Activated B cell treated with CpG ODN at 0.5 μM for 24 hours (primary cell): Measurements from ENCODE around the gene DISC1. TPM values are rescaled to one million over a fixed set of nuclear protein-coding genes. Genes with fewer than 3 reads are reported as not detected.
"Not testable (repeated sequence)": the region's sequence is repeated elsewhere in the genome, so short reads cannot be mapped to it uniquely, and the experiment has no call there.

Experiments
- ATAC-seq: fragments of 200-7000 bp; cut with Tn5 transposase; one replicate; pipeline ENCODE4 v1.10.0; 2021; ENCODE audit warnings: low read depth, mild to moderate bottlenecking, moderate library complexity
- CTCF ChIA-PET: fragments of 350-600 bp; sonication (Branson Sonifier 250); formaldehyde crosslinking; loops from one replicate; lab custom pipeline; 2021; ENCODE audit warnings: antibody characterized with exemption; lab: Charles Lee
- POLR2A ChIA-PET: fragments of 350-600 bp; sonication (Branson Sonifier 250); formaldehyde crosslinking; loops from one replicate; lab custom pipeline; 2021; ENCODE audit warnings: antibody characterized with exemption; lab: Charles Lee
- DNase-seq: peaks from one replicate; pipeline ENCODE4 v3.0.0; 2022
- H3K27ac Mint-ChIP-seq: one replicate; pipeline ENCODE4 v1.8.0; 2020; ENCODE audit warnings: mixed read lengths
- H3K27me3 Mint-ChIP-seq: one replicate; pipeline ENCODE4 v1.8.0; 2021; ENCODE audit warnings: mixed read lengths
- H3K36me3 Mint-ChIP-seq: one replicate; pipeline ENCODE4 v1.8.0; 2021; ENCODE audit warnings: low read depth, mixed read lengths
- H3K4me1 Mint-ChIP-seq: one replicate; pipeline ENCODE4 v1.8.0; 2021; ENCODE audit warnings: mixed read lengths
- H3K4me3 Mint-ChIP-seq: one replicate; pipeline ENCODE4 v1.8.0; 2020; ENCODE audit warnings: mild to moderate bottlenecking, mixed read lengths
- H3K9me3 Mint-ChIP-seq: one replicate; pipeline ENCODE4 v1.8.0; 2020; ENCODE audit warnings: mixed read lengths
- intact Hi-C: fragments of 100-400 bp; cut with micrococcal nuclease; formaldehyde crosslinking; loops from one replicate; pipeline ENCODE4 v1.15.1; 2024
- total RNA-seq: library from RNA; stranded (reverse); gene quantifications from 2 replicates; pipeline ENCODE4 v1.2.3, GENCODE V29; 2022
- TF ChIP-seq, protein P1 (sequence below): fragments of 200-600 bp; IDR thresholded peaks from one replicate; pipeline ENCODE4 v1.8.0; 2022; ENCODE audit warnings: antibody characterized with exemption, mild to moderate bottlenecking

DISC1 gene
- total RNA-seq, 1 donor from 2014 or later = 2.4 TPM

DNA sequence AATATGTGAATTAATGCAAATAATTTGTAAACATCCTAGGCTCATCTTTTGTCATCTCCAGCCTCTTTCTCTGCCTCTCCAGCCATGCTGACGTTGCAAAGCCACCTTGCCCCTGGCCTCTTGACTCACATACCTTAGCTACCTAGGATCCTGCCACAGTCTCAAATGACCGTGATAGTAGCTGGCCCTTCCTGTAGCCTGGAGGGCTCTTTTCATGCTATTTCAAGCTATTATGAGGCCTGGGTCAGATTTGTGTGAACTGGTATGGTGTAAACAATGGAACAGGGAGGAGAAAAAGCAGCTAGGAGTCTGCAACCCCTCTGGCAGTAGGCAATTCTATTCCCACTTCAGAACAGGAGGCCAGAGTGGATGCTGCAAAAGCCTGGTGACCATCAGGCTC, 337.7 kb downstream of the DISC1 start:
- Mint-ChIP-seq H3K4me3 (no peak overlapping the region), H3K36me3 (peaks cover 6% of the 10 kb centered on the region), H3K4me1 (no peaks in the 10 kb centered on the region), H3K27ac (no peak overlapping the region), H3K27me3 (no peaks in the 10 kb centered on the region), H3K9me3 (no peaks in the 10 kb centered on the region)
- ChIA-PET POLR2A (no interaction called here), CTCF (no interaction called here)
- intact Hi-C loops = no loop called here
- DNase-seq (no peak), ATAC-seq (no peak)
- TF ChIP-seq, protein P1, sequence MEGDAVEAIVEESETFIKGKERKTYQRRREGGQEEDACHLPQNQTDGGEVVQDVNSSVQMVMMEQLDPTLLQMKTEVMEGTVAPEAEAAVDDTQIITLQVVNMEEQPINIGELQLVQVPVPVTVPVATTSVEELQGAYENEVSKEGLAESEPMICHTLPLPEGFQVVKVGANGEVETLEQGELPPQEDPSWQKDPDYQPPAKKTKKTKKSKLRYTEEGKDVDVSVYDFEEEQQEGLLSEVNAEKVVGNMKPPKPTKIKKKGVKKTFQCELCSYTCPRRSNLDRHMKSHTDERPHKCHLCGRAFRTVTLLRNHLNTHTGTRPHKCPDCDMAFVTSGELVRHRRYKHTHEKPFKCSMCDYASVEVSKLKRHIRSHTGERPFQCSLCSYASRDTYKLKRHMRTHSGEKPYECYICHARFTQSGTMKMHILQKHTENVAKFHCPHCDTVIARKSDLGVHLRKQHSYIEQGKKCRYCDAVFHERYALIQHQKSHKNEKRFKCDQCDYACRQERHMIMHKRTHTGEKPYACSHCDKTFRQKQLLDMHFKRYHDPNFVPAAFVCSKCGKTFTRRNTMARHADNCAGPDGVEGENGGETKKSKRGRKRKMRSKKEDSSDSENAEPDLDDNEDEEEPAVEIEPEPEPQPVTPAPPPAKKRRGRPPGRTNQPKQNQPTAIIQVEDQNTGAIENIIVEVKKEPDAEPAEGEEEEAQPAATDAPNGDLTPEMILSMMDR = no peak

DNA sequence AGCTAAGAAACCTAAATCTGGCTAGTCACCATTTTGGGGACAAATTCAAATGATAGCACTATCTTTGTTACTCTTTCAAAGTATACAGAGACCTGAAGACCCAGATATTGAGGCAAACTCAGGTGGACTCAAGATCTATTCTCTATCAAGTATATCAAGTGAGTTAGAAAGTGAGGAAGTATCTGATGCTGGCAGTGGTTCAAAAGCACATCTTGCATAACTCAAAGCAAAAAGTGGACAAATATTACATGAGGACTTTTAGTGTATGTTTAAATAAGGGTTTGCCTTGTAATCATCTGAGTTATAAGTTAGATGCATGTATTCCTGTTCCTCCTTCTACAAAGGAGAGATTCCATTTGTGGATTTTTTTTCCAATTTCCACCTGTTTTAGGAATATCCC, 338.4 kb downstream of the DISC1 start:
- H3K4me3 Mint-ChIP-seq = no peak overlapping the region
- no peak for ATAC-seq
- POLR2A ChIA-PET = no interaction called here

DNA sequence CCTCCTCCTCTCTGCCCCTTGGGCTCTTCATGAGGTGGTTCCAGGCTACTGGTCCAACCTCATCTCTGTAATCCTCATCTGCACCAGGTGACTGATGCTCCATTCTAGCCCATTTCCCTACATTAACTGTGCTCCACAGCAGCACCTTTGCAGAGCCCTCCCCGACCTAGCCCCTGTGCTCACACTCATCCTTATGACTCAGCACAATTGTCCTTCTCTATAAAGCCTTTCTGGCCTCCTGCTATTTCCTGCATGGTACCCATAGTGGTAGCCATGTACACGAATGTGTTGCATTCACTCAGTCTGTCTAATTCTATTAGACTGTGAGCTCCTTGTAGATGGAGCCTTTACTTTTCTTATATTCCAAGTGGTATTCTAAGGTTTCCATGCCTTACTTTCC, 339.0 kb downstream of the DISC1 start:
- intact Hi-C loops = no loop called here
- H3K4me3 Mint-ChIP-seq = no peak overlapping the region
- H3K27ac Mint-ChIP-seq = no peak overlapping the region
- TF ChIP-seq, protein P1 = no peak
- H3K9me3 Mint-ChIP-seq = no peaks in the 10 kb centered on the region
- CTCF ChIA-PET = no interaction called here
- H3K4me1 Mint-ChIP-seq = no peaks in the 10 kb centered on the region
- DNase-seq (no peak), ATAC-seq (no peak)
- H3K27me3 Mint-ChIP-seq = no peaks in the 10 kb centered on the region
- POLR2A ChIA-PET = no interaction called here
- H3K36me3 Mint-ChIP-seq = peaks cover 6% of the 10 kb centered on the region

More for the DNA sequence above, 338.4 kb downstream of the DISC1 start:
- Mint-ChIP-seq H3K4me1 (no peaks in the 10 kb centered on the region), H3K27me3 (no peaks in the 10 kb centered on the region), H3K9me3 (no peaks in the 10 kb centered on the region), H3K36me3 (peaks cover 6% of the 10 kb centered on the region), H3K27ac (no peak overlapping the region)
- CTCF ChIA-PET = no interaction called here
- TF ChIP-seq, protein P1 = no peak
- no peak for DNase-seq
- intact Hi-C loops = no loop called here

DNA sequence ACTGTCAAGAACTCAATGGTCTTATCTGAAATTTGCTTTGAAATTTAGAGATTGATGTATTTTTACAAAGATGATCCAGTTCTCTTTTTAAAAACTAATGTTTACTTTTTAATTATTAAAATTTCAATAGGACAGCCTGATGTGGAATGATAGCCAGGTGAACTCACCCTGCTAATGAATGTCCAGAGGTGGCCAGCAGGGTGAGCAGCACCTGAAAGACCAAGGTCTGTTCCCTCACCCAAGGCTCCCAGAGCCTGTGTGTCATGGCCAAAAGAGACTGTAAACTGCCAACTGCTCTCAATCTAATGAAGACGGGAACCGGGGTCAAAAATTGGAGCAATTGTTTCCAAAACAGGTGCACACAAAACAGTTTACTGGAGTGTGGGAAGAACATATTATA, 340.4 kb downstream of the DISC1 start:
- H3K27ac Mint-ChIP-seq = no peak overlapping the region
- TF ChIP-seq, protein P1 = no peak
- CTCF ChIA-PET = no interaction called here
- H3K4me1 Mint-ChIP-seq = no peaks in the 10 kb centered on the region
- no peaks in the 10 kb centered on the region for H3K27me3 Mint-ChIP-seq
- H3K36me3 Mint-ChIP-seq = peaks cover 6% of the 10 kb centered on the region
- no peak for DNase-seq
- POLR2A ChIA-PET = no interaction called here
- no peak for ATAC-seq
- intact Hi-C loops = no loop called here
- no peak overlapping the region for H3K4me3 Mint-ChIP-seq
- H3K9me3 Mint-ChIP-seq = no peaks in the 10 kb centered on the region

DNA sequence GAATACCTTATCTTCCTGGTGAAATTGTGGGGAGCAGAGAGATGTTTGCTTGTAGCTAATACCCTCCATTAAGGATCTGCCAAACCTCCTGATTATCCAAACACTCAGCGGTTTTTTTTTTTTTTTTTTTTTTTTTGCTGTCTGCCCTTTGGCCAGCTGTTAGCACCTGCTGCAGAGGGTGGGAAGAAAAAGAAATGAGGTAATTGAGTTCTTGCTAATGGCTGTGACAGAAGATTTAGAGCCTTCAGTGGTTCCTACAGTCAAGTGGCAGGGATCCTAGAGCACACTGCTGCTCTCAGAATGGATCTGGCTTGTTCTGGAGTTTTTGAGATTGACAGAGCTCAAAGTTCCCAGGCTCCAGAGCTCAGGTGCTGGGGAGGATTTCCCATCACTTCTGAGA, 342.5 kb downstream of the DISC1 start:
- Mint-ChIP-seq H3K36me3 (peaks cover 2% of the 10 kb centered on the region), H3K9me3 (no peaks in the 10 kb centered on the region), H3K4me3 (no peak overlapping the region), H3K27ac (no peak overlapping the region), H3K27me3 (no peaks in the 10 kb centered on the region), H3K4me1 (no peaks in the 10 kb centered on the region)
- ChIA-PET CTCF (no interaction called here), POLR2A (no interaction called here)
- TF ChIP-seq, protein P1 = no peak
- intact Hi-C loops = no loop called here
- ATAC-seq = no peak
- no peak for DNase-seq

DNA sequence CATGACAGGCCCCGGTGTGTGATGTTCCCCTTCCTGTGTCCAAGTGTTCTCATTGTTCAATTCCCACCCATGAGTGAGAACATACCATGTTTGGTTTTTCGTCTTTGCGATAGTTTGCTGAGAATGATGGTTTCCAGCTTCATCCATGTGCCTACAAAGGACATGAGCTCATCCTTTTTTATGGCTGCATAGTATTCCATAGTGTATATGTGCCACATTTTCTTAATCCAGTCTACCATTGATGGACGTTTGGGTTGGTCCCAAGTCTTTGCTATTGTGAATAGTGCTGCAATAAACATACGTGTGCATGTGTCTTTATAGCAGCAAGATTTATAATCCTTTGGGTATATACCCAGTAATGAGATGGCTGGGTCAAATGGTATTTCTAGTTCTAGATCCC, 343.2 kb downstream of the DISC1 start:
- intact Hi-C loops, H3K27me3 Mint-ChIP-seq, H3K27ac Mint-ChIP-seq, H3K9me3 Mint-ChIP-seq, H3K36me3 Mint-ChIP-seq, ATAC-seq, CTCF ChIA-PET, H3K4me1 Mint-ChIP-seq, H3K4me3 Mint-ChIP-seq, DNase-seq, POLR2A ChIA-PET: not testable (repeated sequence)
